HepG2 (cell line): ENCODE measurements around the gene KDM7A. TPM values are rescaled to one million over a fixed set of nuclear protein-coding genes. Genes with fewer than 3 reads are reported as not detected.

Source experiments
- ATAC-seq: fragments of 200-7000 bp; cut with Tn5 transposase; 3 replicates; pipeline ENCODE4 v1.9.1; 2020; ENCODE audit warnings: mild to moderate bottlenecking, moderate library complexity
- BruUV-seq: library from RNA; stranded (reverse); fragments of 400-500 nt; replicated peaks from 2 replicates; lab custom pipeline; 2021; lab: Mats Ljungman, UMichigan
- CTCF ChIA-PET: fragments of 300-600 bp; formaldehyde crosslinking; extraction: SDS; loops from one replicate; lab custom pipeline; 2021; ENCODE audit warnings: low total read pairs, inconsistent platforms, low intra/inter-chr PET ratio; lab: Yijun Ruan, JAX
- POLR2A ChIA-PET: fragments of 350-600 bp; sonication (Branson Sonifier 250); formaldehyde crosslinking; loops from one replicate; lab custom pipeline; 2020; ENCODE audit warnings: antibody characterized with exemption, inconsistent platforms; lab: Yijun Ruan, JAX
- DNase-seq: peaks from one replicate; pipeline ENCODE4 v3.0.0-alpha.2; 2015; ENCODE audit warnings: low spot score
- FAIRE-seq: peaks from 3 replicates; lab custom pipeline; 2011; peaks lifted over from hg19 to GRCh38; lab: Jason Lieb, UNC
- H2AFZ ChIP-seq: one replicate; pipeline ENCODE4 v1.6.1; 2011; ENCODE audit warnings: low read length, inconsistent platforms
- H3K27ac ChIP-seq: fragments of 300-600 bp; 3 replicates; pipeline ENCODE4 v1.8.0; 2011; ENCODE audit warnings: mixed run types, mild to moderate bottlenecking, mixed read lengths, low read length, inconsistent platforms; ENCODE audit not compliant: insufficient read depth; ENCODE audit errors: extremely low read length
- H3K27me3 ChIP-seq, 2 experiments: fragments of 200-600 bp in 1 of 2; 2 replicates in 1 of 2; 3 replicates in 1 of 2; pipeline versions ENCODE4 v1.6.0 to v1.8.0; 2011; ENCODE audit warnings: low read length in 2 of 2, mild to moderate bottlenecking in 2 of 2, moderate library complexity in 2 of 2, inconsistent platforms in 1 of 2; ENCODE audit not compliant: insufficient read depth in 2 of 2, control insufficient read depth in 1 of 2
- H3K36me3 ChIP-seq, 2 experiments: fragments of 200-600 bp in 1 of 2; replicated peaks in 1 of 2; 2 replicates in 1 of 2; 3 replicates in 1 of 2; pipeline versions ENCODE4 v1.5.1 to v1.8.0; 2011; ENCODE audit warnings: low read length in 2 of 2, inconsistent platforms in 1 of 2; ENCODE audit not compliant: insufficient read depth in 2 of 2, control insufficient read depth in 1 of 2
- H3K4me1 ChIP-seq: 2 replicates; pipeline ENCODE4 v1.5.1; 2012; ENCODE audit warnings: low read length, inconsistent platforms; ENCODE audit not compliant: insufficient read depth
- H3K4me2 ChIP-seq: 2 replicates; pipeline ENCODE4 v1.6.0; 2011; ENCODE audit warnings: low read depth, low read length, inconsistent platforms
- H3K4me3 ChIP-seq, 3 experiments: fragments of 200-600 bp in 1 of 3; sonication (generic), shearing (Covaris generic) in 1 of 3; replicated peaks in 1 of 3; 2 replicates each; pipeline ENCODE4 v1.5.1; 2011 to 2016; ENCODE audit warnings: low read length in 3 of 3, inconsistent platforms in 2 of 3, low read depth in 2 of 3, mild to moderate bottlenecking in 2 of 3, control low read depth in 1 of 3, mixed read lengths in 1 of 3; ENCODE audit not compliant: insufficient read depth in 1 of 3
- H3K79me2 ChIP-seq: one replicate; pipeline ENCODE4 v1.6.1; 2011; ENCODE audit warnings: low read length, inconsistent platforms; ENCODE audit not compliant: insufficient read depth
- H3K9ac ChIP-seq: 2 replicates; pipeline ENCODE4 v1.6.0; 2011; ENCODE audit warnings: mild to moderate bottlenecking, low read depth, low read length, inconsistent platforms; ENCODE audit not compliant: insufficient read depth
- H3K9me3 ChIP-seq: 2 replicates; pipeline ENCODE4 v1.5.1; 2012; ENCODE audit warnings: mild to moderate bottlenecking, low read length
- H4K20me1 ChIP-seq: 2 replicates; pipeline ENCODE4 v1.6.0; 2011; ENCODE audit warnings: inconsistent platforms, mild to moderate bottlenecking, low read length, moderate library complexity; ENCODE audit not compliant: insufficient read depth
- BRF2 ChIP-seq: sonication (generic); formaldehyde crosslinking; IDR thresholded peaks from 2 replicates; pipeline ENCODE4 v1.8.1; 2022; ENCODE audit warnings: mild to moderate bottlenecking, missing genetic modification reagents
- GTF3A ChIP-seq: sonication (generic); formaldehyde crosslinking; conservative IDR thresholded peaks from 2 replicates; pipeline ENCODE4 v1.4.0; 2020; ENCODE audit warnings: mild to moderate bottlenecking, missing genetic modification reagents
- HES4 ChIP-seq: sonication (generic); formaldehyde crosslinking; IDR thresholded peaks from 2 replicates; pipeline ENCODE4 v1.9.0; 2021; ENCODE audit warnings: mild to moderate bottlenecking, missing genetic modification reagents, borderline replicate concordance
- HNRNPH1 ChIP-seq: fragments of 200-400 bp; formaldehyde crosslinking; optimal IDR thresholded peaks from 2 replicates; pipeline ENCODE3; 2017; ENCODE audit warnings: mild to moderate bottlenecking, low read depth, low read length
- NKX3-1 ChIP-seq: sonication (generic); formaldehyde crosslinking; IDR thresholded peaks from 2 replicates; pipeline ENCODE4 v1.5.0; 2020; ENCODE audit warnings: missing genetic modification reagents
- TAF15 ChIP-seq: fragments of 200-400 bp; formaldehyde crosslinking; IDR thresholded peaks from one replicate; pipeline ENCODE4 v1.6.1; 2018; ENCODE audit warnings: mild to moderate bottlenecking, low read depth, low read length; ENCODE audit not compliant: poor library complexity, severe bottlenecking
- ZNF232 ChIP-seq: sonication (generic); formaldehyde crosslinking; IDR thresholded peaks from 2 replicates; pipeline ENCODE4 v1.4.0; 2020; ENCODE audit warnings: missing genetic modification reagents, borderline replicate concordance
- ZNF501 ChIP-seq: sonication (generic); formaldehyde crosslinking; IDR thresholded peaks from 2 replicates; pipeline ENCODE4 v1.5.1; 2020; ENCODE audit warnings: mild to moderate bottlenecking, moderate library complexity, missing genetic modification reagents
- ZNF572 ChIP-seq: sonication (generic); formaldehyde crosslinking; IDR thresholded peaks from 2 replicates; pipeline ENCODE4 v1.5.1; 2020; ENCODE audit warnings: mild to moderate bottlenecking, missing genetic modification reagents
- ZNF749 ChIP-seq: sonication (generic); formaldehyde crosslinking; IDR thresholded peaks from 2 replicates; pipeline ENCODE4 v1.8.0; 2022; ENCODE audit warnings: mild to moderate bottlenecking, missing genetic modification reagents, moderate library complexity, borderline replicate concordance
- WGBS: methylation state at CpG from one replicate; pipeline ENCODE4 v1.1.6; 2017; ENCODE audit warnings: low lambda C conversion rate; 5-methylcytosine and 5-hydroxymethylcytosine counted together
- in situ Hi-C: cut with HindIII; loops from 2 replicates; pipeline ENCODE4 v1.10.0; 2017; ENCODE audit warnings: low pct_unique_long_range_greater_than_20kb; ENCODE audit not compliant: extremely low pct_ligation_motif_present
- intact Hi-C: fragments of 100-400 bp; cut with micrococcal nuclease; formaldehyde crosslinking; loops from one replicate; pipeline ENCODE4 v1.10.0; 2022; ENCODE audit not compliant: unreplicated experiment
- polyA plus RNA-seq, 8 experiments: library from polyadenylated mRNA; depleted of rRNA in 3 of 8; stranded (reverse) in 7 of 8; unstranded in 1 of 8; fragments of >200 nt; fragmentation: Illumina TruSeq in 4 of 8; extraction: Trizol in 4 of 8; gene quantifications; 2 replicates each; pipeline versions ENCODE4 v1.2.1 to v1.2.3, GENCODE V29; 2011 to 2016; ENCODE audit warnings: low read depth in 4 of 8, missing spikeins in 1 of 8, mixed read lengths in 1 of 8; ENCODE audit not compliant: insufficient read depth in 1 of 8
- total RNA-seq, 5 experiments: library from RNA; depleted of rRNA; stranded (reverse); fragments of >200 nt; fragmentation: Illumina TruSeq; extraction: Trizol; gene quantifications; 2 replicates each; pipeline ENCODE4 v1.2.3, GENCODE V29; 2016; ENCODE audit warnings: low read depth in 1 of 5
- TF ChIP-seq, protein P1 (sequence below): sonication (generic); formaldehyde crosslinking; IDR thresholded peaks from 2 replicates; pipeline ENCODE4 v1.8.0; 2022; ENCODE audit warnings: mild to moderate bottlenecking, missing genetic modification reagents, moderate library complexity
- TF ChIP-seq, protein P2 (sequence below): sonication (generic); formaldehyde crosslinking; IDR thresholded peaks from 2 replicates; pipeline ENCODE4 v1.9.0; 2021; ENCODE audit warnings: mild to moderate bottlenecking, missing genetic modification reagents

KDM7A gene
- total and polyA plus RNA-seq, 2 of the 13 experiments (the other 11 are each of a cell fraction or from before 2014, with no cell fraction given): 10.8 to 16.8 TPM

- TF ChIP-seq BRF2 (CRISPR knock-in tag): peak; percentile 85
- TF ChIP-seq HES4: no peak; the same call in 1 of the 2 replicates
- TF ChIP-seq, protein P1, sequence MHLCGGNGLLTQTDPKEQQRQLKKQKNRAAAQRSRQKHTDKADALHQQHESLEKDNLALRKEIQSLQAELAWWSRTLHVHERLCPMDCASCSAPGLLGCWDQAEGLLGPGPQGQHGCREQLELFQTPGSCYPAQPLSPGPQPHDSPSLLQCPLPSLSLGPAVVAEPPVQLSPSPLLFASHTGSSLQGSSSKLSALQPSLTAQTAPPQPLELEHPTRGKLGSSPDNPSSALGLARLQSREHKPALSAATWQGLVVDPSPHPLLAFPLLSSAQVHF: no peak
- peak; percentile 38 for TF ChIP-seq NKX3-1 (CRISPR knock-in tag)
- no peak for TF ChIP-seq HNRNPH1
- peak; percentile 78; the same call in 1 of the 2 replicates for TF ChIP-seq ZNF232
Measured at GRCh38 chr7:140176811-140177702, at the start of gene KDM7A (continued).

GRCh38 chr7:140225562-140226249, 48.9 kb upstream of the KDM7A start:
- POLR2A ChIA-PET: interaction anchor here (0.7 to 1.6 kb wide), 3 partner anchors 27 to 49 kb away, joined by 3 to 12 read pairs (median 7); partner anchors contain the start of gene KDM7A
- TF ChIP-seq TAF15: no peak
- TF ChIP-seq, protein P2, sequence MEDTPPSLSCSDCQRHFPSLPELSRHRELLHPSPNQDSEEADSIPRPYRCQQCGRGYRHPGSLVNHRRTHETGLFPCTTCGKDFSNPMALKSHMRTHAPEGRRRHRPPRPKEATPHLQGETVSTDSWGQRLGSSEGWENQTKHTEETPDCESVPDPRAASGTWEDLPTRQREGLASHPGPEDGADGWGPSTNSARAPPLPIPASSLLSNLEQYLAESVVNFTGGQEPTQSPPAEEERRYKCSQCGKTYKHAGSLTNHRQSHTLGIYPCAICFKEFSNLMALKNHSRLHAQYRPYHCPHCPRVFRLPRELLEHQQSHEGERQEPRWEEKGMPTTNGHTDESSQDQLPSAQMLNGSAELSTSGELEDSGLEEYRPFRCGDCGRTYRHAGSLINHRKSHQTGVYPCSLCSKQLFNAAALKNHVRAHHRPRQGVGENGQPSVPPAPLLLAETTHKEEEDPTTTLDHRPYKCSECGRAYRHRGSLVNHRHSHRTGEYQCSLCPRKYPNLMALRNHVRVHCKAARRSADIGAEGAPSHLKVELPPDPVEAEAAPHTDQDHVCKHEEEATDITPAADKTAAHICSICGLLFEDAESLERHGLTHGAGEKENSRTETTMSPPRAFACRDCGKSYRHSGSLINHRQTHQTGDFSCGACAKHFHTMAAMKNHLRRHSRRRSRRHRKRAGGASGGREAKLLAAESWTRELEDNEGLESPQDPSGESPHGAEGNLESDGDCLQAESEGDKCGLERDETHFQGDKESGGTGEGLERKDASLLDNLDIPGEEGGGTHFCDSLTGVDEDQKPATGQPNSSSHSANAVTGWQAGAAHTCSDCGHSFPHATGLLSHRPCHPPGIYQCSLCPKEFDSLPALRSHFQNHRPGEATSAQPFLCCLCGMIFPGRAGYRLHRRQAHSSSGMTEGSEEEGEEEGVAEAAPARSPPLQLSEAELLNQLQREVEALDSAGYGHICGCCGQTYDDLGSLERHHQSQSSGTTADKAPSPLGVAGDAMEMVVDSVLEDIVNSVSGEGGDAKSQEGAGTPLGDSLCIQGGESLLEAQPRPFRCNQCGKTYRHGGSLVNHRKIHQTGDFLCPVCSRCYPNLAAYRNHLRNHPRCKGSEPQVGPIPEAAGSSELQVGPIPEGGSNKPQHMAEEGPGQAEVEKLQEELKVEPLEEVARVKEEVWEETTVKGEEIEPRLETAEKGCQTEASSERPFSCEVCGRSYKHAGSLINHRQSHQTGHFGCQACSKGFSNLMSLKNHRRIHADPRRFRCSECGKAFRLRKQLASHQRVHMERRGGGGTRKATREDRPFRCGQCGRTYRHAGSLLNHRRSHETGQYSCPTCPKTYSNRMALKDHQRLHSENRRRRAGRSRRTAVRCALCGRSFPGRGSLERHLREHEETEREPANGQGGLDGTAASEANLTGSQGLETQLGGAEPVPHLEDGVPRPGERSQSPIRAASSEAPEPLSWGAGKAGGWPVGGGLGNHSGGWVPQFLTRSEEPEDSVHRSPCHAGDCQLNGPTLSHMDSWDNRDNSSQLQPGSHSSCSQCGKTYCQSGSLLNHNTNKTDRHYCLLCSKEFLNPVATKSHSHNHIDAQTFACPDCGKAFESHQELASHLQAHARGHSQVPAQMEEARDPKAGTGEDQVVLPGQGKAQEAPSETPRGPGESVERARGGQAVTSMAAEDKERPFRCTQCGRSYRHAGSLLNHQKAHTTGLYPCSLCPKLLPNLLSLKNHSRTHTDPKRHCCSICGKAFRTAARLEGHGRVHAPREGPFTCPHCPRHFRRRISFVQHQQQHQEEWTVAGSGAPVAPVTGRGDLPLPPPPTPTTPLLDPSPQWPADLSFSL: peak; percentile 59; the same call in 1 of the 2 replicates
- no peak for TF ChIP-seq GTF3A (CRISPR knock-in tag)
- TF ChIP-seq ZNF572 (CRISPR knock-in tag): no peak
- no peak for TF ChIP-seq ZNF501 (CRISPR knock-in tag)
- no peak for TF ChIP-seq ZNF749 (CRISPR knock-in tag)

More at GRCh38 chr7:140225562-140226249, 48.9 kb upstream of the KDM7A start:
- peak overlapping the region; percentile 75 for H3K27ac ChIP-seq
- ATAC-seq (peak; percentile 63), FAIRE-seq (peak; percentile 95), DNase-seq (peak; percentile 86)
- H3K4me3 ChIP-seq: no peak overlapping the region; a peak in 1 of 6 replicates
- H3K79me2 ChIP-seq: no peaks in the 10 kb centered on the region
- H3K4me1 ChIP-seq: peaks cover 93% of the 10 kb centered on the region
- no peaks in the 10 kb centered on the region for H3K36me3 ChIP-seq
- H3K4me2 ChIP-seq: peak overlapping the region; percentile 50
- BruUV-seq: no TSS peak
- intact Hi-C loops: no loop called here
- no peak overlapping the region for H2AFZ ChIP-seq
- WGBS: 14% methylated on average over 2 of the region's 5 CpGs
- in situ Hi-C loops: no loop called here
- H3K9me3 ChIP-seq: no peaks in the 10 kb centered on the region
- H4K20me1 ChIP-seq: no peaks in the 10 kb centered on the region
- peak overlapping the region; percentile 50 for H3K9ac ChIP-seq
- no peaks in the 10 kb centered on the region for H3K27me3 ChIP-seq
- CTCF ChIA-PET: no interaction called here
